Dermis microvascular lymphatic vessel endothelial cell (primary cell): ENCODE results near the gene CCDC158. TPM values are rescaled to one million over a fixed set of nuclear protein-coding genes. Genes with fewer than 3 reads are reported as not detected.
"Not testable (repeated sequence)": the region's sequence is repeated elsewhere in the genome, so short reads cannot be mapped to it uniquely, and the experiment has no call there.

Source experiments
- DNase-seq, 2 donors: peaks; one replicate each; pipeline versions ENCODE4 v3.0.0 to v3.0.0-alpha.2; 2010; ENCODE audit warnings: low read depth in 2 of 2
- total RNA-seq: library from RNA; depleted of rRNA; stranded (reverse); fragments of >200 nt; gene quantifications from 2 replicates; pipeline ENCODE4 v1.2.1, GENCODE V29; 2014

CCDC158 gene
- total RNA-seq, 1 donor from 2014 or later: not detected

DNA sequence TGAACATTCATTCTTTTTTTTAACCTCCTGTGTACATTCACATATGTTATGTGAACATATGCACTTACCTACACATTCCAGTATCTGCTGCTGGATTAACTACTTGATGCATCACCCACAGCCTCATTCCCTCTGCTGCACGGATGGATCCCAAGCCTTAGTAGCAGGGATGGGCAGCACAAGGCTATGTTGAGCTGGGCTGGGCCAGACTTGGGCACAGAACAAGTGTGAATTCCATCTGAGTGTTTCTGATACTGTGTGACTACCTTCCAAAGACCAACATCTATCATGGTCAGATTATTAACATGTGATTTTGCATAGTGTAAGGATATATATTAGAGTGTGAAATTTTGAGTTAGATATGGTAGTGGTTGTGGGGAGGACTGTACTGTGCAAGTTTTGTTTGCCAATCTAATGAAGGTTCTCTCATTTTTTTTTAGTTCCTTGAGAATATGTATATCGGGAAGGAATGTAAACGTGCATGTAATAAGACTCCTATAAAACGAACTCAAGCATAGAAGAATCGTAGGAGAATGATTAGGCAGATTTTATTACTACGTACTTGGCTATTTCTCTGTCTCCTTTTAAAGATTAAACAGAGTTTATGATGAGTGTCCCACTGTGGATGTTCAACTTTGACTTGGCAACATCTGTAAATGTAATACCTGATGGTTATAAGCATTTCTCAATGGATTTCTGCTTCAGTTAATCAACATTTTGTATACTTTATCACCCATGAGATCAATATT, 137.8 kb downstream of the CCDC158 start:
- no peak for DNase-seq

DNA sequence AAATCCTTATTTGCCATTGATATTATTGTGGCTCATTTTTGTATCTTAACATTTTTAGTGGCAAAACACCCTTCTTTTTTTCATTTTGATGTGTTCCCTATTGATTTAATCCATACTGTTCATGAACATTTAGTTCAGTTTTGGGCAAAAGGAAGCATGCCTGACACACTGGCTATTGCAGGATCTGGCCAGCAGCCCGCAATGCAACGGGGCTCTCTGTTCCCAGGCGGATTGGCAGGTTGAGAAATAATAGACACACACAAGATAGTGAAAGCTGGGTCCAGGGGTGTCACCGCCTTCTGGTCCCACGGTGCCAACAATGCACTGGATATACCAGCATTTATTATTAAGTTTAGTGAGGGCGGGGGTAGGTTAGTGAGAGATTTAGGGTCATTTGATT, 139.3 kb downstream of the CCDC158 start:
- DNase-seq: not testable (repeated sequence)

DNA sequence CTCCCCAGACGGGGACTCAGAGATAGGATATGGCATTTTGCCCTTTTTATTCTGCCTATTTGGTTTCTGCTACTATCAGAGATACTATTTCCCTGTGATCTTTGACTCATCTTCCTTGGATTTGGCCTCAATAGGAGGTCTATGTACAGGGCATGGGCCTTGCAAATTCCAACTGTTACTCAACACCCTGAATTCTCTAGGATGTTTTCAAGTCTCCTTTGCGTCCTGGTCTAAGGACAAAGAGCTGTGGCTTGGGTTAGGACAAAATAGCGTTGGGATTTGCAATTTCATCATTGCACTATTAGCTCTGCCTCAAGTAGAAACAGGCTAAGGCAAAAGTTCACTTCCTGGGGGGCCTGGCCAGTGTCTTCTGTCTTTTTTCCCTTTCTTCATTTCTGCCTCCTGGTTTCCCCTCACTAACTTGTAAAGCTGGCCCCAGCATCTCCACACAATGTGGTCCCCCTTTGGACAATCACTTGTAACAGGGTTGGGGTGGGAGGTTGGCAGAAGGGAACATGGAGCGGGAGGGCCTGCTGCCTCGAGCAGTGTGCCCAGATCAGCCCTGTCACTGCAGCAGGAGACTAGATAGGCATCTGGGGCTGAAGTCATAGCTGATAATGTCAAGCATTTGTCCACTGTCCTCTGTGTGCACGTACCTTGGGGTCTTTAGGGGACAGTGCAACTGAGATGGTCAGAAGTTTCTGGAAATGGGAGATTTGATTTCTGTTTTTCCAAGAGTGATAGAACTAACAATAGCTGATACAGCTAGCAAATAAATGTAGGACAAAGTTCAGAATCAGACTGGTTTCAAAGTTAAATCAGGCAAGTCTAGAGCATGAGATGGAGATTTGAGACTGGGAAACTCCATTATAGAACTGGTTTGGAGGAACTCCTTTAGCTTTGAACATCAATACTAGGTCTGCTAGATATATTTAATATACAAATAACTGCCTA, 140.2 kb downstream of the CCDC158 start:
- no peak for DNase-seq

DNA sequence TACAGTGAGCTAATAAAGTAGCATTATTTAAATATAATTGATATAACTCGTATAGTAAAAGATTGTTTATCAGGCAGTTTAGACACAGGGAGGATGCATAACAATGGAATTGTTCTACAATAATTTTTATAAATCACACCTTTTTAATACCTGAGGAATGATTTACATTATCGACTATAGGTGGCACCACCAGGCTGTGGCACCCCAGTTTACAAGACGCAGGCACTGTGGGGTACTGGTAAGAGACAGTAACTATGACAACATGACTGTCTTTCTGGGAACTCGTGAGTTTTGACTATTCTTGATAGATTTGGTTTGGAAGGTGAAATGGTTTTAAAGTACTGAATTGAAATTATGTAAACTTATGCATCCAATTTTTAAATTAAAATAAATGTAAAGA, 141.5 kb downstream of the CCDC158 start:
- no peak for DNase-seq

DNA sequence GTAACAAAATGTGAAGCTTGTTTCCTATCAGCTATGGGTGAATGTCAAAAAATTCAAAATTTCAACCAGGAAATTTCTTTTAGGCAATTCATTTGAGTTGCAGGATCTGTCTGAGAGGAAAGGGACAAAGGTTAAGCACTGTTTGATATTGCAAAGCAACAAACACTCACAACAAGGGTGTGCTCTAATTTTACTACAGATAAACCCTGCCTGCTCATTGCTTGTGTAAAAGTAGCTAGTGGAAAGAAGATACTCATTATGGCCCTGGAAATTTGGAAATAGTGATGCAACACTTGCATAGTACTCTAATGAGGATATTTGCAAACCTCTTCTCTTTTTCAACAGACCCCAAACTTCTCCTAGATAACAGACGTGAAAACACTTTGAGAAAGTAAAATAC, 142.4 kb downstream of the CCDC158 start:
- DNase-seq: no peak

DNA sequence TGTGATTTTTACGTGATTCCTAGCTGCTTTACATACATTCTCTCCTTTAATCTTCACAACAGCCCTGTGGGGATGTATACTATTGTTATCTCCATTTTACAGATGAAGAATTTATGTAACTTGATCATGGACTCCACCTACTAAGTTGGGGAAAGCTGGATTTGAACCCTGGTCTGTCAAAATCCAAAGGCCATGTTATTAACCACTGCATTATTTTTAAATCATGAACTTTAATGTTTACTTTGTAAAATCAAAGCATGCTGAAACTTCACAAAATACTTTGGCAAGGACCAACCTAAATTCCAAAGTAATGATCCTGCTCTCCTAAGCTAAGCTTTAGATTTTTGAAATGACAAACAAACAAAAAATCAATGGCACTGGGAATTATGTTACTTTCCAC, 143.3 kb downstream of the CCDC158 start:
- no peak for DNase-seq

DNA sequence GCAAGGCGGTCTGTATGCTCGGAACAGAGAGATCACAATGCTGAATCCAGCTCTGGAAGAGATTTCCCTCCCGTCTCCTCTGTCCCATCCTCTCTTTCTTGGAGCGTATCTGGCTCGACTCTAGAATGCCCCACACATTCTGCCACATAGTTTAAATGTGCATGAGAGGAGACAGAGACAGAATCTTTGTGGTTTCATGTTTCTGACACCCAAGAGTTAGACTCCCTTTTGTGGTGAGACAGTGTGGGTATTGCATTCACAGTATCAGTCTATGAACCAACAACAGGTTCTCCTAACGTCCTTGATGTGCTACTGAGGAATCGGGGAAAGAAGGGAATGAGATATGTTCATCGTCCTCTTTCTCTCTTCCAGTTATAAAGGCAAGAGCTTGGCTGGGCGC, 144.1 kb downstream of the CCDC158 start:
- no peak for DNase-seq

DNA sequence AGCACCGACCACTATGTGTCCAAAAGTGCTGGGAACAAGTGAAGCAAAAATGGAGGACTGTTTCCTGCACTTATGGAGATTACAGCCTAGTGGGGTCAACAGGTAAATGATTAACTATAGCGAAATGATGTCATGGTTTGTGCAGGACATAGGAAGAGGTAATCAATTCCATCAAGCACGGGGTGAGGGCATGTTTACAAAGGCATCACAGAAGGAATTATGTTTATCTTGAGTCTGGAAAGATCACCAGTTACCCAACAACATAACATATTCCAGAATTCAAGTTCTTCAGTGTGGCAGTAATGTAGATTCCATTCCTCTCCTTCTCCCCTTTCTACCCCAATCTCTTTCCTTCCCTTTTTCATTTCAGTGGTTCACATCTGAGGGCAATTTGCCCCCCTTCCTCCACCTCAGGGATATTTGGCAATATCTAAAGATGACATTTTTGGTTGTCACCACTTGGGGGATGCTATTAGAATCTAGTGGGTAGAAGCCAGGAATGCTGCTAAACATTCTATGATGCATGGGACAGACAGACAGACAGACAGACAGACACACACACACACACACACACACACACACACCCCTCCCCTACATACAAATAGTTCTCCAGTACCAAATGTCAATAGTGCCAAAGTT, 145.3 kb downstream of the CCDC158 start:
- DNase-seq: no peak

DNA sequence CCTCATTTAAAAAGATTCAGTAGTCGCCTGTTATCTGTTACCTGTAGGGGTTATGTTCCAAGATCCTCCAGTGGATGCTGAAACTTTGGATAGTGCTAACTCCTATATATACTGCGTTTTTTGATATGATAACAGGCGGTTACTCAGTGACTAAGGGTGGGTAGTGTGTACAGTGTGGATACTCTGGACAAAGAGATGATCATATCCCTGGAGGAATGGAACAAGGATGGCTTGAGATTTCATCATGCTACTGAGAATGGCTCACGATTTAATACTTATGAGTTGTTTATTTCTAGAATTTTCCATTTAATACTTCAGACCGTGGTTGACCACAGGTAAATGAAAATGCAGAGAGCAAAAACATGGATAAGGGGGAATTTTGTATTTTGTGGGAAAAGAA, 147.9 kb downstream of the CCDC158 start:
- no peak for DNase-seq

DNA sequence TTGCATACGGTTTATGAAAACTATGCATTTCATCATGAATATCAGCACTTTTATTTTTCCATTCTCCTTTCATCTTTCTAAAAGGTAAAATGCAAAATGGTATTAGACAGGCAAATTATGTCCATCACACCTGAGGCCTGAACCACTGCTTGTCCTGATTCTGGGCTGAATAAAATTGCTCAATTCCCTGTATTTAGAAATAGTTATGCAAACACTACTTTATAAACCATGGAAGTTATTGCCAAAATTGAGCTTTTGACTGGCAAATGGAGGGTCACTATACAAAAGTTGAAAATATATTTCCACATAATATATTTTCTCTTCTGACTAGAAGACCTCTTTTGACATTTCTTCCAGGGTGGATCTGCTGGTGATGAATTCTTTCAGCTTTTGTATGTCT, 148.4 kb downstream of the CCDC158 start:
- DNase-seq: no peak

DNA sequence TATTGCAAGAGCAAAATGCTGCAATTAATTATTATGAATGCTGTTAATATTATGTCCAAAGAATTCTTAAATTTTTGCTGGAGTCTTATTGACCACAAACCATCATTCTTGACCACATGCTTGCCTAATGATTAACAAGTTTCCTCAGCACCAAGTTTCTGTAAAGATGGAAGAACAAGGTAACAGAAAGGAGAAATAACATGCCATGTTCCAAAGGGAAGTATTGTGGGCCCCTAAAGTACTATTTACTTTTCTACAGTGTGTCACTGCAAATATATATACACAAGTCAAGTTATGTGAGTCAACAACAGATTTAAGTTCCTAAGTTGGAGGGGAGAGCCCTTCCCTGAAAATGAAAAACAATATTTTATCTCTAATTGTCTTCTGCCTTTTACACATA, 148.9 kb downstream of the CCDC158 start:
- no peak for DNase-seq

DNA sequence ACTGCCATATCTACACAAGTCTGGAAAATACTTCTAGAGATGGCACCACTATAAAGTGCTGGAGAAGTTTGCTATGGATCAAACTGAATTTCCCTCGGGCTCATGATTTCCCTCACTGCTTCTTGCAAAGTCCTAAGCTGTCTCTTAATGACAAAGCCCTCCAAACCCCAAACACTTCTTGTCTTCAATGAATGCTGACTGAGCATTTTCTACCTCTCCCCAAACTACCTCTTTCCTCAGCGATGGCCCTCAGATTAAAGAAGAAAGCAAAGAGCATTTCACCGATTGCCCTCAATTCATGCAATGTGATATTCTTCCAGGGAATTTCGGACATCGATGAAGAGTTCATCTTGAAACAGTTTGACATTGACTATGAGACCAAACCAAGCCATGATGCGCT, 149.7 kb downstream of the CCDC158 start:
- DNase-seq: no peak

DNA sequence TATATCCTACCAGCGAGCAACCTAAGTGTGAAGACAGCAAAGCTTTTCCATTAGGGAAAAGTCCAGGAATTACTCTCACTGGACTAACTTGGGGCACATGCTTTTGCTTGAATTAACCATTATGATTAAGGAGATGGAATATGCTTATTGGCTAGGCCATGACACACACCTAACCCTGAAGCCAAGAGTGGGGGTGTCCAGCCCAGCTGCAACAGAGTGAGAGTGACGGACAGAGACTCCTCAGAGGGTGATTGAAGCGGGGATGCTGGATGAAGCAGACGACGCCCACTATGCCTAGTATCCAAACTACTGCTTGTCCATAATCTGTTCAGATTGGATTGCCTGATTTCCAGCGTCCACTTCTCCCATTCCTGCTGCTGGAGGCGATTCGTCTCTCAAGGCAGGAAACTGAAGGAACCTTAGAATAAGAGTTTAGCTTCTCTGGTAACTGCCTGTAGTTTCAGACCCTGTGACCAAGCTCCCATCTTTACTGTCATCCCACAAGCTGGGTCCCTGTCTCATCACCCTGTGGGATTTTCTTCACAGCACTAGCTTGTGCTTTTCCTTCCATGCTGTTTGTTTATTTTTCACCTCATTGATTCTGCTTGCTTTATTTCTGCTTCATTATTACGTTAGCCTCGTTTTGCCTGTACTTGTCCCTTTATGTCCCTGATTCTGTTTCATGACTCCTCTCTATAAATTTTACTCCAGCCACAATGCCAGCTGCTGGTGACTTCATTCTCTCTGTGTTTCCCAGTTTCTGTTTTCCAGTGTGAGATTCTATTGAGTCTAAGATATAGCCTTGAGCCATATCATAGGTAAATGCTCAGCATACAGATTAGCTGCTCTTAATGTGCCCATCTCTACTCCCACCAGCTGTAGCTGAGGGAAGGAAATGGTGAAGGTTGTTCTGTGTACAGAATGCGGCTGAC, 150.4 kb downstream of the CCDC158 start:
- DNase-seq: no peak

DNA sequence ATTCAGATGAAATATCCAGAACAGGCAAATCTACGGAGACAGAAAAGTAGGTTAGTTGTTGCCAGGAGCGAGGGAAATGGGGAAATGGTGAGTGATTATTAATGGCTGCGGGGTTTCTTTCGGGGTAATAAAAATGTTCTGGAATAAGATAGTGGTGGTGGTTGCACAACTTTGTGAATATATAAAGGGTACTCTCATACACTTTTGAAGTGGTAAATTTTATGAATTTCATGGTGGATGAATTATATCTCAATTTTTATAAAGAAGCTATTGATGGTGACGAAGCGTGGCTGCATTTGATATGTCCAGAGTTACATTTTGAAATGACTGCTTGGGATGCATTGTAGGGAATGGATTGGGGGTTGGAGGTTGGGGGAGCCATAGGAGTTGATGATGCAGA, 153.1 kb downstream of the CCDC158 start:
- DNase-seq: no peak

DNA sequence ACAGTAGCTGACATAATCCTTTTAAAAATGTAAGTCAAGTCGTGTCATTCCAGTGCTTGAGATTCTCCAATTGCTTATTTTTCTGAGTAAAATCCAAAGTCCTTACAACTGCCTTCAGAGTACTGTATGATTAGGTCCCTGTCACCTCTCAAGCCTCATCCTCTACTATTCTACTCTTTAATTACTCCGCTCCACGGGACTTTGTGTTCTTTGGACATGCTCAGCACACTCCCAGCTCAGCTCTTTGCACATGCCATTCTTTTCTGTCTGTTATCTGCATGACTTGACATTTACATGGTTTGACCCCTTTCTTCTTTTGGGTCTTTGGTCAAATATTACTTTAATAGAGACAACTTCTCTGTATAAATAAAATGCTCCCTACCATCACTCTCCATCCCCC, 154.3 kb downstream of the CCDC158 start:
- DNase-seq: no peak

DNA sequence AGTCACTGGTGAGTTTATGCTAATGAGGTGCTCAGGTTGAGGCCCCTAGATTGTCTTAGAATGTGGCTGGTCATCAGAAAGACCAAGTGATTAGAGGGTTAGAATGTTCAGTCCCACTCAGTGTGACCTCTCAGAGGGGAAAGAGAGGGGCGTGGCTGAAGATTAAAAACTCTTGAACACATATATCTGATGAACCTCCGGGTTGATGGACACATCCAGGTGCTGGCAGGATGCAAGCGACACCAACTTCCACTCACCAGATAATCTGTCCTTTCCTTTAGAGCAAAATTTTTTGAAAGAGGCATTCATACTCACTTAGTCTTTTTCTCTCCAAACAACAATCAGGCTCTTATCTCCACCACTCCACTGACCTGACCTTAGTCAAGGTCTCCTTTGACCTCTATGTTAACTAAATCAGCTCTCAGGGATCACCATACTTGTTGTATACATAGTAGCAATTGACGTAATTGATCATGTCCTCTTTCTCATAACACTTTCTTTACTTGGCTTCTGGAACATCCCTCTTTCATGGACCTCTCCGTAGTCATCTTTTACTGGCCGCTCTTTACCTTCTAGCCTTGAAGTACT, 155.2 kb downstream of the CCDC158 start:
- no peak for DNase-seq

Other genes with a start within 250 kb of the CCDC158 start
- gene SCARB2, start 207.3 kb downstream of the CCDC158 start, total RNA-seq: 156 and 183 TPM in 2 replicates
- 0.13 and 0.26 TPM in 2 replicates for gene FAM47E, start 169.4 kb downstream of the CCDC158 start, total RNA-seq
- gene STBD1, start 114.4 kb downstream of the CCDC158 start, total RNA-seq: 0.89 and 1.9 TPM in 2 replicates
- 0.13 TPM in 2 replicates for gene SHROOM3, start 14.1 kb upstream of the CCDC158 start, total RNA-seq